ENCODE measurements around the gene SRSF6. TPM values are rescaled to one million over a fixed set of nuclear protein-coding genes. Genes with fewer than 3 reads are reported as not detected.
"Not testable (repeated sequence)": the region's sequence is repeated elsewhere in the genome, so short reads cannot be mapped to it uniquely, and the experiment has no call there.

Gene SRSF6
- total and polyA plus RNA-seq, 2 experiments from 2014 or later, result 60.1 to 61.5 TPM

- no peaks in the 10 kb centered on the region; the same call in 2 of the 3 replicates for H3K36me3 Mint-ChIP-seq (ENCODE audit: low read depth)
- Histone ChIP-seq H3F3A (replicated peaks; ENCODE audit: low read depth) (no peaks in the 10 kb centered on the region), H3K36me3 (ENCODE audit: insufficient read depth) (no peaks in the 10 kb centered on the region), H3K27ac (ENCODE audit: low read depth) (no peak overlapping the region), H3K79me2 (replicated peaks; ENCODE audit: insufficient read depth) (no peaks in the 10 kb centered on the region), H3K4me2 (no peak overlapping the region), H2AFZ (peak overlapping the region; percentile 74; the same call in 1 of the 2 replicates), H3K27me3 (ENCODE audit: insufficient read depth) (no peaks in the 10 kb centered on the region), H3K4me3 (no peak overlapping the region), H3K9me2 (ENCODE audit: insufficient read depth) (peaks cover 7% of the 10 kb centered on the region; the same call in 1 of the 2 replicates), H3K4me1 (ENCODE audit: insufficient read depth) (no peaks in the 10 kb centered on the region), H4K20me1 (replicated peaks; ENCODE audit: insufficient read depth) (no peaks in the 10 kb centered on the region)
- ATAC-seq (no peak), DNase-seq (ENCODE audit: low spot score) (no peak)
- H3K4me3 Mint-ChIP-seq, result no peak overlapping the region
- peaks cover 10% of the 10 kb centered on the region for H3K27me3 Mint-ChIP-seq (ENCODE audit: insufficient read depth, low read depth, poor library complexity)
- peaks cover 10% of the 10 kb centered on the region for H3K4me1 Mint-ChIP-seq
- TF ChIP-seq CTCF (conservative IDR thresholded peaks at IDR 0.05; ENCODE audit: low read depth in 2 of 2), result no peak
- TF ChIP-seq ETS1 (IDR thresholded peaks at IDR 0.05), result no peak
- H3K9me3 Mint-ChIP-seq, result peaks cover 3% of the 10 kb centered on the region; the same call in 2 of the 3 replicates
- H3K27ac Mint-ChIP-seq, result no peak overlapping the region
These were observed 5.1 kb upstream of the SRSF6 start for GRCh38 chr20:43452404-43453126.

GRCh38 chr20:43456252-43456651 is 1.4 kb upstream of the SRSF6 start:
- not testable (repeated sequence) for H2AFZ ChIP-seq; H3K27me3 ChIP-seq (ENCODE audit: insufficient read depth); H3K9me2 ChIP-seq (ENCODE audit: insufficient read depth); H3F3A ChIP-seq (replicated peaks; ENCODE audit: low read depth); ATAC-seq; H3K4me1 ChIP-seq (ENCODE audit: insufficient read depth); H3K9me3 Mint-ChIP-seq; H4K20me1 ChIP-seq (replicated peaks; ENCODE audit: insufficient read depth); H3K27ac ChIP-seq (ENCODE audit: low read depth); H3K27ac Mint-ChIP-seq
- peaks cover 28% of the 10 kb centered on the region for H3K36me3 Mint-ChIP-seq (ENCODE audit: low read depth)
- peaks cover 16% of the 10 kb centered on the region for H3K4me1 Mint-ChIP-seq
- H3K4me3 Mint-ChIP-seq, result peak overlapping the region; percentile 93
- H3K4me2 ChIP-seq, result peak overlapping the region; percentile 84
- 0 out of 2 replicates have a peak, but pooled peaks have one; percentile 24 for TF ChIP-seq POLR2AphosphoS5 (IDR thresholded peaks at IDR 0.05; ENCODE audit: low read depth)
- peak; percentile 31 for DNase-seq (ENCODE audit: low spot score)
- peaks cover 25% of the 10 kb centered on the region for H3K79me2 ChIP-seq (replicated peaks; ENCODE audit: insufficient read depth)
- peaks cover 18% of the 10 kb centered on the region for H3K36me3 ChIP-seq (ENCODE audit: insufficient read depth)
- peaks cover 10% of the 10 kb centered on the region for H3K27me3 Mint-ChIP-seq (ENCODE audit: insufficient read depth, low read depth, poor library complexity)
- H3K4me3 ChIP-seq, result peak overlapping the region; percentile 97; the same call in 1 of the 2 replicates

- Histone ChIP-seq H3K4me1 (ENCODE audit: insufficient read depth) (no peaks in the 10 kb centered on the region), H3F3A (replicated peaks; ENCODE audit: low read depth) (0 out of 2 replicates have a peak, but pooled peaks cover 4% of the 10 kb centered on the region), H3K4me3 (peak overlapping the region; percentile 97), H3K9me2 (ENCODE audit: insufficient read depth) (peaks cover 7% of the 10 kb centered on the region; the same call in 1 of the 2 replicates), H3K4me2 (peak overlapping the region; percentile 88), H4K20me1 (replicated peaks; ENCODE audit: insufficient read depth) (peaks cover 10% of the 10 kb centered on the region), H2AFZ (peak overlapping the region; percentile 78), H3K79me2 (replicated peaks; ENCODE audit: insufficient read depth) (peaks cover 32% of the 10 kb centered on the region), H3K27ac (ENCODE audit: low read depth) (peak overlapping the region; percentile 87), H3K36me3 (ENCODE audit: insufficient read depth) (peaks cover 26% of the 10 kb centered on the region), H3K27me3 (ENCODE audit: insufficient read depth) (no peaks in the 10 kb centered on the region)
- H3K9me3 Mint-ChIP-seq, result peaks cover 3% of the 10 kb centered on the region; the same call in 2 of the 3 replicates
- H3K27me3 Mint-ChIP-seq (ENCODE audit: insufficient read depth, low read depth, poor library complexity), result peaks cover 10% of the 10 kb centered on the region
- ATAC-seq, result peak; percentile 84
- DNase-seq (ENCODE audit: low spot score), result peak; percentile 97
- peaks cover 36% of the 10 kb centered on the region for H3K36me3 Mint-ChIP-seq (ENCODE audit: low read depth)
- H3K4me3 Mint-ChIP-seq, result peak overlapping the region; percentile 93
- peaks cover 11% of the 10 kb centered on the region for H3K4me1 Mint-ChIP-seq
- H3K27ac Mint-ChIP-seq, result peak overlapping the region; percentile 100
- TF ChIP-seq EZH2phosphoT487 (IDR thresholded peaks at IDR 0.05; ENCODE audit: unreplicated experiment), result no peak
- no peak for TF ChIP-seq STAT1 (IDR thresholded peaks at IDR 0.05; ENCODE audit: unreplicated experiment)
- no peak for TF ChIP-seq ZNF114 (CRISPR knock-in tag; IDR thresholded peaks at IDR 0.05)
- TF ChIP-seq CTCF (conservative IDR thresholded peaks at IDR 0.05; ENCODE audit: low read depth in 2 of 2), result no peak
- no peak for TF ChIP-seq NANOG (IDR thresholded peaks at IDR 0.05; ENCODE audit: borderline replicate concordance)
These were observed 672 bp upstream of the SRSF6 start for GRCh38 chr20:43456809-43457639.

Measured in GM23338 (cell line).